Measurements from ENCODE around the gene SEPTIN12.
A peak's percentile ranks its signal among the peaks of the same experiment; 100 is the strongest.

SEPTIN12 gene

DNA sequence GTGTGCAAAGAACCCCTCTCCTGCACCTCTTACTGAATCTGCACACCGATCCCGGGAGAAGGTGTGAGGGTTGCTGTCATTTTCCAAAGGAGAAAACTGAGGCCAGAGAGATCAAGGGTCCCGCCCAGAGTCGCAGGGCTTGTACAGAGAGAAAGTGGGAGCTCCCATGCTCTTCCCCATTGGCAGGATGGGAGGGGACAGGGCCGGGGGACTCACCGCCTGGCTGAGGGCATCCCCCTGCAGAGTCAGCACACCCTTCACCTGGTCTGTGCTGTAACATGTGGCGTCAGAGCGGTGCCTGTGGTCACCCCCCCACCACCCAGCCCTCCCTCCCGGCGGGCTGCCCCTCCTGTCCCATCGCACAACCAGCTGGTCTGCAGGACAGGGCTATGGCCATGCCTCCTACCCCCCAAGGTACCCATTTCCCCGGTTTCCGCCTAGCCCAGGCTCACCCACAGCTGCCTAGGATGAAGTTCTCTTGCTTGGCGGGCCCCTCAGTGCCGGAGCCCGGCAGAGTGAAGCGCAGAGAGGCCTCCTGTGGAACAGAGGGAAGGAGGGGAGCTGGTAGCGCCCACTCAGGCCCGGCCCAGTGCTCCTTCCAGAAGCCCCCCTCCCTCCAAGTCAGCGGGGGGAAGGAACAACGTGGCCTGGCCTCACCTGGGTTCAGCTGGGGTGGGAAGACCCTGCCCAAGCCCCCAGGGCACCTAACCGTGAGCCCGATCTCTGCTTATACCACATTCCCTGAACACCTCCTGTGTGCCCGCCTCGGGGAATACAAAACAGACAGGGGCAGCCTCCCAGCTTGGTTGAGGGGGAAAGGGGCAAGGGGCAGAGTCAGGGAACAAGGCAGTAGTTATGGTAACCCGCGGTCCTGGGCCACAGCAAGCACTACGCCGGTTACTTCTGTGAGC lies 13.2 kb upstream of the SEPTIN12 start:
- no peak overlapping the region for H3K9ac ChIP-seq
- peak overlapping the region; percentile 96 for H3K4me2 ChIP-seq (ENCODE audit: low read length)
- no peaks in the 10 kb centered on the region for H3K27me3 ChIP-seq (ENCODE audit: control insufficient read depth, insufficient read depth, low read length)
- no peaks in the 10 kb centered on the region for H3K36me3 ChIP-seq (ENCODE audit: control insufficient read depth, insufficient read depth, low read length)
- TF ChIP-seq, protein P1, sequence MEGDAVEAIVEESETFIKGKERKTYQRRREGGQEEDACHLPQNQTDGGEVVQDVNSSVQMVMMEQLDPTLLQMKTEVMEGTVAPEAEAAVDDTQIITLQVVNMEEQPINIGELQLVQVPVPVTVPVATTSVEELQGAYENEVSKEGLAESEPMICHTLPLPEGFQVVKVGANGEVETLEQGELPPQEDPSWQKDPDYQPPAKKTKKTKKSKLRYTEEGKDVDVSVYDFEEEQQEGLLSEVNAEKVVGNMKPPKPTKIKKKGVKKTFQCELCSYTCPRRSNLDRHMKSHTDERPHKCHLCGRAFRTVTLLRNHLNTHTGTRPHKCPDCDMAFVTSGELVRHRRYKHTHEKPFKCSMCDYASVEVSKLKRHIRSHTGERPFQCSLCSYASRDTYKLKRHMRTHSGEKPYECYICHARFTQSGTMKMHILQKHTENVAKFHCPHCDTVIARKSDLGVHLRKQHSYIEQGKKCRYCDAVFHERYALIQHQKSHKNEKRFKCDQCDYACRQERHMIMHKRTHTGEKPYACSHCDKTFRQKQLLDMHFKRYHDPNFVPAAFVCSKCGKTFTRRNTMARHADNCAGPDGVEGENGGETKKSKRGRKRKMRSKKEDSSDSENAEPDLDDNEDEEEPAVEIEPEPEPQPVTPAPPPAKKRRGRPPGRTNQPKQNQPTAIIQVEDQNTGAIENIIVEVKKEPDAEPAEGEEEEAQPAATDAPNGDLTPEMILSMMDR (IDR thresholded peaks at IDR 0.05): no peak
- H3K4me3 ChIP-seq (ENCODE audit: low read depth, low read length): peak overlapping the region; percentile 92
- no peaks in the 10 kb centered on the region for H3K79me2 ChIP-seq
- peak overlapping the region; percentile 91 for H2AFZ ChIP-seq
- peaks cover 10% of the 10 kb centered on the region for H3K4me1 ChIP-seq
- H3K27ac ChIP-seq: peak overlapping the region; percentile 79
- no peaks in the 10 kb centered on the region for H3K9me3 ChIP-seq (ENCODE audit: control insufficient read depth, low read length)

DNA sequence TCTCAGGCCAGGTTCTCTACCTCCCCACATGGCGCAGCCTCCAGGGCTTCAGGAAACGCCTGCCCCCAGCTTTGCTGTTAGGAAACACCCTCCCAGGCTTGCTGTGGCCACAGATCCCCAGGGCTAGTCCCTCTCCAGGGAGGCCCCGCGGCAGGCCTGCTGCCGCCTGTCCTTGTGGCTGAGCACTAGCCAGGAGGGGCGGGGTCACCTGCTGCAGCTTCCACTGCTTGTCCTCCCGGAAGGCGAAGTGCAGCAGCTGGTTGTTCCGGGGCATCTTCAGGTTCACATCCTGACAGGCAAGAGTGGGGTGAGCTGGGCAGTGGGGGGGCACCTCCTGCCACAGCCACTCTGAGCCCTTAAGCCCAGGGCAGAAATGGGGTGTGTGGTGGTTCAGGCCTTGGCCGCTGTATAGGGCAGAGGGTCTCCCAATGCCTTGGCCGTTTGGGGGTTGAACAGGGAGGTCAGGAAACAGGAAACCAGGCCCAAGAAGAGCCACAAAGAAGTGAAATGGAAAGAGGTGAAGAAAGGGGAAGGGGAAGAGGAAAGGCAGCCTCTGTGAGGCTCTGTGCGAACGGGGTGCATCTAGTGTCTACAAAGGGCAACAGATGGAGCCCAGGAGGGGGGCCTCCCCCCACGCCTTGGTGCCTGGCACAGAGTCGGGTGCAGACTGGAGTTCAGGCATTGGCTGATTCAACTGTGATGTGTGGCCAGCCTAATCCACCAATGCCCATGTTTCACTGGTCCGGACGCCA lies 12.3 kb upstream of the SEPTIN12 start:
- TF ChIP-seq, protein P1 (IDR thresholded peaks at IDR 0.05): no peak
- no peaks in the 10 kb centered on the region for H3K27me3 ChIP-seq (ENCODE audit: control insufficient read depth, insufficient read depth, low read length)
- no peaks in the 10 kb centered on the region for H3K9me3 ChIP-seq (ENCODE audit: control insufficient read depth, low read length)
- no peak overlapping the region for H3K4me3 ChIP-seq (ENCODE audit: low read depth, low read length)
- peaks cover 10% of the 10 kb centered on the region for H3K4me1 ChIP-seq
- H3K36me3 ChIP-seq (ENCODE audit: control insufficient read depth, insufficient read depth, low read length): no peaks in the 10 kb centered on the region
- no peak overlapping the region for H2AFZ ChIP-seq
- H3K79me2 ChIP-seq: no peaks in the 10 kb centered on the region
- H3K4me2 ChIP-seq (ENCODE audit: low read length): no peak overlapping the region
- H3K9ac ChIP-seq: no peak overlapping the region
- no peak overlapping the region for H3K27ac ChIP-seq

DNA sequence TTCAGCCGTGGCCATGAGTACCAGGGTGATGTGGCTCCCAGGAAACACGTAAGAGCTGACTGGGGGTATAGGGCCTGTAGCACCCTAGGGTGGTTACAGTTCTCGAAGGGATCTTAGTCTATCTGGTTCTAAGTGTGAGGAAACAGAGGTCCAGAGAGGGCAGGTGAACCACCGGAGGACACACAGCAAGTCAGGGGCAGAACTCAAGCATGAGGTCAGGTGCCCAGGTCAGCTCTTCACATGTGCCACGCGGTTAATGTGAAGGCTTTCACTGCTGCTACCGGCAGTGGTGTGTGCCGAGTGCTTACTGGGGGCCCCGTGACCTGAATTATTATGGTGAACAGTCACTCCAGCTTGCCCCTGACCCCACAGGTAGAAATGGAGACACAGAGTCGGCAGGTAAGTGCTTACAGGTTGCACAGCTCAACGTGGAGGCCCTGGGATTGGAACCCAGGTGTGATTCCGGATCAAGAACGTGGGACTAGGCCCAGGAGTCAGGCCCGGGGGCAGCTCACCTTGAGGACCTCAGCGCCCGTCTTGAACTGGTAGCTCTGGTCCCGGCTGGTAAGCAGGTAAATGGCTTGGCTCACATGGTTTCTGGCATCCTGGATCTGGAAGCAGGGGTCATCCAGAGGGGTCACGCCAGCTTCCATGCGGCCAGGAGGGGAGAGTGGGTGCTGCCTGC lies 11.2 kb upstream of the SEPTIN12 start:
- no peak overlapping the region for H3K9ac ChIP-seq
- no peaks in the 10 kb centered on the region for H3K36me3 ChIP-seq (ENCODE audit: control insufficient read depth, insufficient read depth, low read length)
- H3K79me2 ChIP-seq: no peaks in the 10 kb centered on the region
- H2AFZ ChIP-seq: no peak overlapping the region
- H3K27me3 ChIP-seq (ENCODE audit: control insufficient read depth, insufficient read depth, low read length): no peaks in the 10 kb centered on the region
- no peak overlapping the region for H3K27ac ChIP-seq
- TF ChIP-seq, protein P1 (IDR thresholded peaks at IDR 0.05): no peak
- peaks cover 10% of the 10 kb centered on the region for H3K4me1 ChIP-seq
- H3K4me2 ChIP-seq (ENCODE audit: low read length): no peak overlapping the region
- H3K4me3 ChIP-seq (ENCODE audit: low read depth, low read length): no peak overlapping the region
- H3K9me3 ChIP-seq (ENCODE audit: control insufficient read depth, low read length): no peaks in the 10 kb centered on the region

DNA sequence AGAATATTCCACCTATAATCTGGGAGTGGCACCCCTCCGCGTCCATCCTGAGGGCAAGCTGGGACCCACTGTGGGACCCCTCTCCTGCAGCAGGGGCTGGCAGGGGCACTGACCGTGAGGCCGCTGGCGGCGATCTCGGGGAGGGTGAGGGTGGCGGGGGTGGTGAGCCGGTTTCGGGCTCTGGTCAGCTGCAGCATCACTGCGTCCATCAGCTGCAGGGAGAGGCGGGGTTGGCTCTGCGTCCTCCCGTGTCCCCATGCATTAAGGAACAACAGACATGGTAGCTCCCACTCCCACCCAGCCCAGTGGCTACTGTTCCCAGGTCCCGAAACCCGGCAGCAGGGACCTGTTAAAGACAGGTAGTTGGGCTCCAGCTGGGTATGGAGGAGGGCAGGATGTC lies 10.3 kb upstream of the SEPTIN12 start:
- Histone ChIP-seq H3K27me3 (ENCODE audit: control insufficient read depth, insufficient read depth, low read length) (no peaks in the 10 kb centered on the region), H2AFZ (no peak overlapping the region), H3K79me2 (no peaks in the 10 kb centered on the region), H3K4me3 (ENCODE audit: low read depth, low read length) (no peak overlapping the region), H3K9me3 (ENCODE audit: control insufficient read depth, low read length) (no peaks in the 10 kb centered on the region), H3K4me1 (peaks cover 10% of the 10 kb centered on the region), H3K36me3 (ENCODE audit: control insufficient read depth, insufficient read depth, low read length) (no peaks in the 10 kb centered on the region), H3K9ac (no peak overlapping the region), H3K4me2 (ENCODE audit: low read length) (no peak overlapping the region), H3K27ac (no peak overlapping the region)
- TF ChIP-seq, protein P1 (IDR thresholded peaks at IDR 0.05): no peak

Measured in parathyroid adenoma (tissue), 2 donors.